HFFc6 (cell line): ENCODE data around the gene KASH5. TPM values are rescaled to one million over a fixed set of nuclear protein-coding genes. Genes with fewer than 3 reads are reported as not detected.
A peak's percentile ranks its signal among the peaks of the same experiment; 100 is the strongest.

Source experiments
- DNase-seq: peaks from one replicate; pipeline ENCODE4 v3.0.0-alpha.2; 2018
- H3K27ac Mint-ChIP-seq: 2 replicates; pipeline ENCODE4 v1.8.0; 2020; ENCODE audit warnings: mild to moderate bottlenecking, mixed read lengths
- H3K27me3 Mint-ChIP-seq: 2 replicates; pipeline ENCODE4 v1.8.0; 2021; ENCODE audit warnings: mild to moderate bottlenecking, moderate library complexity, mixed read lengths; ENCODE audit not compliant: insufficient read depth
- H3K36me3 Mint-ChIP-seq: 2 replicates; pipeline ENCODE4 v1.8.0; 2021; ENCODE audit warnings: low read depth, mixed read lengths
- H3K4me1 Mint-ChIP-seq: 2 replicates; pipeline ENCODE4 v1.8.0; 2020; ENCODE audit warnings: low read depth, mixed read lengths
- H3K4me3 Mint-ChIP-seq: 2 replicates; pipeline ENCODE4 v1.8.0; 2020; ENCODE audit warnings: mild to moderate bottlenecking, moderate library complexity, mixed read lengths
- H3K9me3 Mint-ChIP-seq: 2 replicates; pipeline ENCODE4 v1.8.0; 2020; ENCODE audit warnings: mild to moderate bottlenecking, mixed read lengths
- CTCF ChIP-seq: fragments of 200-600 bp; sonication (generic); IDR thresholded peaks from 2 replicates; pipeline ENCODE4 v1.5.0; 2021; ENCODE audit warnings: antibody characterized with exemption, mild to moderate bottlenecking
- total RNA-seq, 6 experiments: library from RNA; stranded (reverse); fragmentation: NEBNext Ultra II Directional; extraction: Animal tissue kit (Norgen Biotek cat#: 25700); gene quantifications; 2 replicates in 1 of 6; 3 replicates in 5 of 6; pipeline ENCODE4 v1.2.3, GENCODE V29; 2021

The KASH5 gene
- total RNA-seq, 6 experiments from 2014 or later, result not detected

GRCh38 chr19:49440439-49441209 lies 52.6 kb downstream of the KASH5 start:
- H3K27ac Mint-ChIP-seq, result no peak overlapping the region
- no peaks in the 10 kb centered on the region for H3K9me3 Mint-ChIP-seq
- H3K36me3 Mint-ChIP-seq, result no peaks in the 10 kb centered on the region

GRCh38 chr19:49441210-49441959 lies 53.3 kb downstream of the KASH5 start, which contains the start of gene SLC17A7:
Gene SLC17A7, minus strand, starts transcription at chr19:49441527. Its CDS starts 148 bp downstream, at chr19:49441379.
- no peak for DNase-seq
- no peak for TF ChIP-seq CTCF
- Mint-ChIP-seq H3K9me3 (no peaks in the 10 kb centered on the region), H3K4me3 (peak within 1 kb of the TSS; percentile 81), H3K36me3 (0 out of 2 replicates have a peak, but pooled peaks cover 4% of the 10 kb centered on the region), H3K27me3 (peaks cover 42% of the 10 kb centered on the region), H3K4me1 (peaks cover 32% of the 10 kb centered on the region), H3K27ac (no peak within 1 kb of the TSS)

More at GRCh38 chr19:49440439-49441209, 52.6 kb downstream of the KASH5 start:
- TF ChIP-seq CTCF, result no peak
- Mint-ChIP-seq H3K4me1 (peaks cover 32% of the 10 kb centered on the region), H3K4me3 (peak overlapping the region; percentile 38), H3K27me3 (peaks cover 50% of the 10 kb centered on the region)
- no peak for DNase-seq

GRCh38 chr19:49441960-49442350 lies 53.9 kb downstream of the KASH5 start:
- Mint-ChIP-seq H3K4me1 (peaks cover 32% of the 10 kb centered on the region), H3K9me3 (no peaks in the 10 kb centered on the region), H3K27me3 (peaks cover 38% of the 10 kb centered on the region), H3K4me3 (peak overlapping the region; percentile 81; the same call in 1 of the 2 replicates), H3K36me3 (0 out of 2 replicates have a peak, but pooled peaks cover 7% of the 10 kb centered on the region), H3K27ac (no peak overlapping the region)
- no peak for TF ChIP-seq CTCF
- no peak for DNase-seq

- H3K4me3 Mint-ChIP-seq, result peak overlapping the region; percentile 81
- peaks cover 7% of the 10 kb centered on the region; the same call in 1 of the 2 replicates for H3K36me3 Mint-ChIP-seq
- peaks cover 36% of the 10 kb centered on the region for H3K27me3 Mint-ChIP-seq
These were observed 54.3 kb downstream of the KASH5 start for GRCh38 chr19:49442354-49442753.

More at GRCh38 chr19:49442354-49442753, 54.3 kb downstream of the KASH5 start:
- no peak for DNase-seq
- no peak overlapping the region for H3K27ac Mint-ChIP-seq
- no peak for TF ChIP-seq CTCF
- H3K9me3 Mint-ChIP-seq, result no peaks in the 10 kb centered on the region
- H3K4me1 Mint-ChIP-seq, result peaks cover 32% of the 10 kb centered on the region
